ENCODE data around the gene PHAX.
"Not testable (repeated sequence)": the region's sequence is repeated elsewhere in the genome, so short reads cannot be mapped to it uniquely, and the experiment has no call there.

The PHAX gene

GRCh38 chr5:126600631-126601511 is at the start of gene PHAX:
TSS of gene PHAX (plus strand) at chr5:126600947. CDS start at chr5:126600963, 16 bp downstream.
- peak; percentile 9 for DNase-seq

GRCh38 chr5:126552614-126553013 is 48.1 kb upstream of the PHAX start:
- DNase-seq: no peak

- not testable (repeated sequence) for DNase-seq
Observed at GRCh38 chr5:126555101-126555500, 45.6 kb upstream of the PHAX start.

- DNase-seq: no peak
Observed at GRCh38 chr5:126561908-126562307, 38.8 kb upstream of the PHAX start.

- DNase-seq: no peak
Observed at GRCh38 chr5:126562823-126563222, 37.9 kb upstream of the PHAX start.

GRCh38 chr5:126568206-126568755 is 32.5 kb upstream of the PHAX start:
- DNase-seq: no peak

GRCh38 chr5:126575644-126576043 is 25.1 kb upstream of the PHAX start:
- no peak for DNase-seq

- DNase-seq: no peak
Observed at GRCh38 chr5:126576974-126577373, 23.8 kb upstream of the PHAX start.

- no peak for DNase-seq
Observed at GRCh38 chr5:126577415-126577814, 23.3 kb upstream of the PHAX start.

GRCh38 chr5:126579716-126580115 is 21.0 kb upstream of the PHAX start:
- no peak for DNase-seq

- no peak for DNase-seq
Observed at GRCh38 chr5:126583761-126584160, 17.0 kb upstream of the PHAX start.

GRCh38 chr5:126587551-126588390 is 13.0 kb upstream of the PHAX start:
- DNase-seq: no peak

- no peak for DNase-seq
Observed at GRCh38 chr5:126589536-126590297, 11.0 kb upstream of the PHAX start.

- no peak for DNase-seq
Observed at GRCh38 chr5:126591549-126591948, 9.2 kb upstream of the PHAX start.

GRCh38 chr5:126594748-126595485 is 5.8 kb upstream of the PHAX start, which contains the start of gene ALDH7A1:
TSS of gene ALDH7A1 (minus strand) at chr5:126595219. CDS start at chr5:126595198, 21 bp downstream.
- DNase-seq: peak; percentile 42

GRCh38 chr5:126595486-126596083 is 5.2 kb upstream of the PHAX start:
- no peak for DNase-seq

GRCh38 chr5:126597156-126597555 is 3.6 kb upstream of the PHAX start:
- DNase-seq: no peak

- no peak for DNase-seq
Observed at GRCh38 chr5:126599499-126599898, 1.2 kb upstream of the PHAX start.

GRCh38 chr5:126599971-126600630 is 646 bp upstream of the PHAX start:
- not testable (repeated sequence) for DNase-seq

- no peak for DNase-seq
Observed at GRCh38 chr5:126603402-126603991, 2.8 kb downstream of the PHAX start.

Measured in NCI-H748 treated with DMSO at 0.1 percent for 48 hours (cell line).